HG03039 (cell line): ENCODE results near the gene SLC4A8.
"Not testable (repeated sequence)": the region's sequence is repeated elsewhere in the genome, so short reads cannot be mapped to it uniquely, and the experiment has no call there.

Source experiments
- ATAC-seq: cut with Tn5 transposase; IDR thresholded peaks from one replicate; pipeline ENCODE4 v1.9.1; 2021; ENCODE audit warnings: mild to moderate bottlenecking, moderate library complexity; ENCODE audit not compliant: unreplicated experiment

SLC4A8 gene

GRCh38 chr12:51428256-51428655 is 3.6 kb downstream of the SLC4A8 start:
- ATAC-seq: no peak

GRCh38 chr12:51429700-51430099 is 5.1 kb downstream of the SLC4A8 start:
- no peak for ATAC-seq

GRCh38 chr12:51430196-51430895 is 5.7 kb downstream of the SLC4A8 start:
- no peak for ATAC-seq

- ATAC-seq: no peak
These were observed 8.3 kb downstream of the SLC4A8 start for GRCh38 chr12:51432921-51433320.

- no peak for ATAC-seq
These were observed 9.7 kb downstream of the SLC4A8 start for GRCh38 chr12:51434305-51434704.

- no peak for ATAC-seq
These were observed 12.8 kb downstream of the SLC4A8 start for GRCh38 chr12:51437431-51437830.

GRCh38 chr12:51439330-51439729 is 14.7 kb downstream of the SLC4A8 start:
- no peak for ATAC-seq

GRCh38 chr12:51441583-51441982 is 17.0 kb downstream of the SLC4A8 start:
- no peak for ATAC-seq

- no peak for ATAC-seq
These were observed 17.7 kb downstream of the SLC4A8 start for GRCh38 chr12:51442324-51442723.

- ATAC-seq: no peak
These were observed 18.9 kb downstream of the SLC4A8 start for GRCh38 chr12:51443573-51443972.

GRCh38 chr12:51448618-51449256 is 24.1 kb downstream of the SLC4A8 start:
- no peak for ATAC-seq

- no peak for ATAC-seq
These were observed 25.1 kb downstream of the SLC4A8 start for GRCh38 chr12:51449580-51450246.

- no peak for ATAC-seq
These were observed 25.7 kb downstream of the SLC4A8 start for GRCh38 chr12:51450333-51450732.

- no peak for ATAC-seq
These were observed 26.2 kb downstream of the SLC4A8 start for GRCh38 chr12:51450806-51451205.

GRCh38 chr12:51454016-51454415 is 29.4 kb downstream of the SLC4A8 start:
- not testable (repeated sequence) for ATAC-seq

GRCh38 chr12:51455050-51455449 is 30.4 kb downstream of the SLC4A8 start:
- not testable (repeated sequence) for ATAC-seq

- ATAC-seq: no peak
These were observed 34.0 kb downstream of the SLC4A8 start for GRCh38 chr12:51458635-51459034.

- ATAC-seq: no peak
These were observed 35.9 kb downstream of the SLC4A8 start for GRCh38 chr12:51460519-51460918.

- no peak for ATAC-seq
These were observed 40.9 kb downstream of the SLC4A8 start for GRCh38 chr12:51465491-51465890.

GRCh38 chr12:51470116-51470515 is 45.5 kb downstream of the SLC4A8 start:
- ATAC-seq: no peak

- no peak for ATAC-seq
These were observed 46.7 kb downstream of the SLC4A8 start for GRCh38 chr12:51471111-51471864.
